Endothelial cell of umbilical vein (primary cell): ENCODE results near the gene LGR4.

Experiments
- EZH2 ChIP-seq: IDR thresholded peaks from 2 replicates; pipeline ENCODE4 v1.6.1; 2012; ENCODE audit warnings: borderline replicate concordance, low read depth, mild to moderate bottlenecking, moderate library complexity, low read length, inconsistent platforms; ENCODE audit not compliant: severe bottlenecking
- FOS ChIP-seq: IDR thresholded peaks from 2 replicates; pipeline ENCODE4 v1.6.1; 2011; ENCODE audit warnings: mild to moderate bottlenecking, low read length, moderate library complexity, borderline replicate concordance; ENCODE audit not compliant: insufficient read depth
- GATA2 ChIP-seq: IDR thresholded peaks from 2 replicates; pipeline ENCODE4 v1.7.0; 2011; ENCODE audit warnings: low read depth, mild to moderate bottlenecking, moderate library complexity, mixed read lengths, low read length; ENCODE audit not compliant: insufficient read length, insufficient read depth
- JUN ChIP-seq: IDR thresholded peaks from 2 replicates; pipeline ENCODE4 v1.6.1; 2011; ENCODE audit warnings: borderline replicate concordance, low read depth; ENCODE audit not compliant: insufficient read length, insufficient read depth
- MYC ChIP-seq: IDR thresholded peaks from one replicate; pipeline ENCODE4 v1.6.1; 2011; ENCODE audit warnings: mild to moderate bottlenecking, low read depth, low read length
- POLR2A ChIP-seq: IDR thresholded peaks from 2 replicates; pipeline ENCODE4 v1.6.1; 2012; ENCODE audit warnings: low read depth, mild to moderate bottlenecking, control low read depth, low read length
- POLR2AphosphoS5 ChIP-seq: IDR thresholded peaks from 2 replicates; pipeline ENCODE4 v1.6.1; 2012; ENCODE audit warnings: low read depth, mild to moderate bottlenecking, control low read depth, low read length, moderate library complexity; ENCODE audit not compliant: insufficient read depth
- TF ChIP-seq, protein P1 (sequence below), 2 donors: IDR thresholded peaks; 1 replicate in 1 of 2; 2 replicates in 1 of 2; pipeline ENCODE4 v1.5.1; 2011; ENCODE audit warnings: low read length in 2 of 2, mild to moderate bottlenecking in 2 of 2, moderate library complexity in 2 of 2, control low read depth in 1 of 2, inconsistent platforms in 1 of 2, low read depth in 1 of 2; ENCODE audit not compliant: insufficient read depth in 1 of 2; ENCODE audit errors: extremely low read depth in 1 of 2
- TF ChIP-seq, protein P2 (sequence below): IDR thresholded peaks from 2 replicates; pipeline ENCODE4 v1.6.1; 2011; ENCODE audit not compliant: insufficient read depth, insufficient read length

DNA sequence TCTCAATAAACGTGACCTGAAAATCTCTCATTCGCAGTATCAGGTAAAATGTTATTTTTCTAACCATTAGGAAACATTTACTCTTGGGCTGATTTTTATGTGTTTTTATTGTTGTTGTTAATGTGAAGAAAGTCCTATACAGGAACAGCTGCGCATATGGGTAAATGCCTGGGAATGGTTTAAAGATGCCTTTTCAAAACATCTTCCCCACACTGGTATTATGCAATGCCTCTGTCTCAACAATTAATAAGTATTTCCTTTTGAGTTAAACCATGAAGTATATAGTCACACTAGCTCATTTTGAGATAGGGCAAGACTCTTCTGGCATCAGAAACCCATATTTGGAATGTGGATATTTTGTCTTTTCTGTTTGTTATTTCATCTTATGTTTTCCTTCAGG is 47.6 kb upstream of the LGR4 start:
- TF ChIP-seq, protein P1, sequence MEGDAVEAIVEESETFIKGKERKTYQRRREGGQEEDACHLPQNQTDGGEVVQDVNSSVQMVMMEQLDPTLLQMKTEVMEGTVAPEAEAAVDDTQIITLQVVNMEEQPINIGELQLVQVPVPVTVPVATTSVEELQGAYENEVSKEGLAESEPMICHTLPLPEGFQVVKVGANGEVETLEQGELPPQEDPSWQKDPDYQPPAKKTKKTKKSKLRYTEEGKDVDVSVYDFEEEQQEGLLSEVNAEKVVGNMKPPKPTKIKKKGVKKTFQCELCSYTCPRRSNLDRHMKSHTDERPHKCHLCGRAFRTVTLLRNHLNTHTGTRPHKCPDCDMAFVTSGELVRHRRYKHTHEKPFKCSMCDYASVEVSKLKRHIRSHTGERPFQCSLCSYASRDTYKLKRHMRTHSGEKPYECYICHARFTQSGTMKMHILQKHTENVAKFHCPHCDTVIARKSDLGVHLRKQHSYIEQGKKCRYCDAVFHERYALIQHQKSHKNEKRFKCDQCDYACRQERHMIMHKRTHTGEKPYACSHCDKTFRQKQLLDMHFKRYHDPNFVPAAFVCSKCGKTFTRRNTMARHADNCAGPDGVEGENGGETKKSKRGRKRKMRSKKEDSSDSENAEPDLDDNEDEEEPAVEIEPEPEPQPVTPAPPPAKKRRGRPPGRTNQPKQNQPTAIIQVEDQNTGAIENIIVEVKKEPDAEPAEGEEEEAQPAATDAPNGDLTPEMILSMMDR (IDR thresholded peaks at IDR 0.05; ENCODE audit: extremely low read depth in 1 of 2, insufficient read depth in 1 of 2, low read depth in 1 of 2, low read length in 2 of 2): no peak
- TF ChIP-seq POLR2AphosphoS5: no peak
- TF ChIP-seq EZH2: no peak
- no peak for TF ChIP-seq GATA2
- TF ChIP-seq, protein P2, sequence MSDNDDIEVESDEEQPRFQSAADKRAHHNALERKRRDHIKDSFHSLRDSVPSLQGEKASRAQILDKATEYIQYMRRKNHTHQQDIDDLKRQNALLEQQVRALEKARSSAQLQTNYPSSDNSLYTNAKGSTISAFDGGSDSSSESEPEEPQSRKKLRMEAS: no peak
- TF ChIP-seq MYC: no peak
- no peak for TF ChIP-seq POLR2A
- no peak for TF ChIP-seq JUN
- no peak for TF ChIP-seq FOS
